ENCODE measurements around the gene CYP3A5. TPM values are rescaled to one million over a fixed set of nuclear protein-coding genes. Genes with fewer than 3 reads are reported as not detected.

The CYP3A5 gene
- total and polyA plus RNA-seq, 9 of the 15 experiments (the other 6 are each of a cell fraction or from before 2014, with no cell fraction given), result 0.73 to 2.8 (median 1.5) TPM

GRCh38 chr7:99645590-99645989 lies 34.2 kb downstream of the CYP3A5 start:
- Histone ChIP-seq H3K4me1 (replicated peaks in 1 of 2; ENCODE audit: control insufficient read depth in 2 of 2, insufficient read depth in 2 of 2, low read length in 2 of 2) (no peaks in the 10 kb centered on the region), H3K27me3 (ENCODE audit: control insufficient read depth in 2 of 2, insufficient read depth in 2 of 2, low read length in 2 of 2) (no peaks in the 10 kb centered on the region), H3K9me3 (replicated peaks; ENCODE audit: control insufficient read depth, insufficient read depth, low read depth, low read length) (no peaks in the 10 kb centered on the region), H3K4me2 (ENCODE audit: insufficient read depth, low read length) (no peak overlapping the region), H3K27ac (ENCODE audit: extremely low read depth, low read depth, low read length) (no peak overlapping the region), H4K20me1 (replicated peaks; ENCODE audit: control insufficient read depth, insufficient read depth, low read length) (no peaks in the 10 kb centered on the region), H3K4me3 (no peak overlapping the region), H3K79me2 (ENCODE audit: control insufficient read depth, insufficient read depth, low read length) (no peaks in the 10 kb centered on the region), H2AFZ (ENCODE audit: low read depth, low read length) (no peak overlapping the region), H3K9ac (ENCODE audit: insufficient read depth in 1 of 2, low read depth in 2 of 2, low read length in 2 of 2) (no peak overlapping the region), H3K9me1 (ENCODE audit: control insufficient read depth, insufficient read depth, low read length) (no peaks in the 10 kb centered on the region), H3K36me3 (ENCODE audit: control insufficient read depth, insufficient read depth, low read length) (no peaks in the 10 kb centered on the region)
- ATAC-seq, result no peak
- TF ChIP-seq AFF1 (IDR thresholded peaks at IDR 0.05; ENCODE audit: low read depth in 1 of 2, partially characterized antibody in 2 of 2) (peak in 1 of 2 experiments; percentile 92), CREBBP (IDR thresholded peaks at IDR 0.05; ENCODE audit: low read depth, low read length) (no peak), HDAC6 (IDR thresholded peaks at IDR 0.05; ENCODE audit: low read depth, low read length) (no peak), ARID2 (IDR thresholded peaks at IDR 0.05) (no peak)
- FAIRE-seq, result no peak
- no TSS peak for BruUV-seq (replicated peaks)
- WGBS (ENCODE audit: insufficient coverage, low coverage, missing lambda C conversion rate), result 16% methylated on average over 1 of the region's 1 CpG
- intact Hi-C loops (cut with micrococcal nuclease) (no loop called here), in situ Hi-C loops (cut with MboI) (no loop called here)
- ChIA-PET POLR2A (no interaction called here), CTCF (ENCODE audit: low intra/inter-chr PET ratio) (no interaction called here)
- no peak for DNase-seq (ENCODE audit: extremely low read depth in 1 of 4, low spot score in 3 of 4)

Measured in K562 (cell line).